LNCaP clone FGC (cell line): ENCODE results near the gene HACD4.
A peak's percentile ranks its signal among the peaks of the same experiment; 100 is the strongest.

ENCODE experiments used
- DNase-seq: peaks from one replicate; pipeline ENCODE4 v3.0.0-alpha.2; 2011; ENCODE audit warnings: low read depth
- H3K4me3 ChIP-seq: 2 replicates; pipeline ENCODE4 v1.5.1; 2011; ENCODE audit warnings: mild to moderate bottlenecking, low read depth, low read length, control low read depth
- CTCF ChIP-seq: IDR thresholded peaks from 2 replicates; pipeline ENCODE4 v1.5.1; 2012; ENCODE audit warnings: mild to moderate bottlenecking; ENCODE audit not compliant: control insufficient read depth, insufficient read depth; ENCODE audit errors: extremely low read depth

HACD4 gene, protein sequence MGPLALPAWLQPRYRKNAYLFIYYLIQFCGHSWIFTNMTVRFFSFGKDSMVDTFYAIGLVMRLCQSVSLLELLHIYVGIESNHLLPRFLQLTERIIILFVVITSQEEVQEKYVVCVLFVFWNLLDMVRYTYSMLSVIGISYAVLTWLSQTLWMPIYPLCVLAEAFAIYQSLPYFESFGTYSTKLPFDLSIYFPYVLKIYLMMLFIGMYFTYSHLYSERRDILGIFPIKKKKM

DNA sequence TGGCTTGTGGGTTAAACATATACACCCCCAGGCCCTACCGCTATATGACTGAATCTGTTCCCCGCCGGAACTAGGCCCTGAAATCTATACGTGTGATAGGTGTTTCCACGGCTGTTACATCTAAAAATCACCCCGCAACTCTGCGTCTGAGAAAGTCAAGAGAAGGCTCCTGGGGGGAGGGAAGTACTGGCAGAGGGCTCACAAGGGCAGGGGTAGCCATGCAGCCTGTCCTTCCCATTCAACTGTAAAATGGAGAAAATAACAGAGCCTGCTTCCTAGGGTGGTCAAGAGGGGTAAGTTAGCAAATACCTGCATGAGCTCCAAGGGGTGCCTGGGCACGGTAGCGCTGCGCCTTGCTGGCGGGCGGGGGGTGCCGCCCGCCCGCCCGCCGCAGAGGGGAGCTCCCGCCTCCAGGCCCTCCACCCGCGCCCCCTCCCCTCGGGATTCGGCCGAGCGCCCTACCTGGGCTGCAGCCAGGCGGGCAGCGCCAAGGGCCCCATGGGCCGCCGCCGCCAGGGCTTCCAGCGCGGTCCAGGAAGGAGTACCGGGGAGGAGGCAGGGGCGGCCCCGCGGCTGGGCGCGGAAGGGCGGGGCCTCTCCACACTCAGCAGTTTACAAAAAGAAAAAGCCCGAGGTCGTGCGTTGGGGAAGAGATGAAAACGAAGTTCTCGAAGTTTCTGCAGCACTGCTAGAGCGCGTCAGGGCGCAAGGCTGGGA lies at the start of gene HACD4:
Gene HACD4 (minus strand): TSS at position 550 of the 717 bp plus-strand sequence. CDS start 50 bp downstream, at position 500.
- no peak for DNase-seq
- no peak for TF ChIP-seq CTCF
- no peak within 1 kb of the TSS for H3K4me3 ChIP-seq

DNA sequence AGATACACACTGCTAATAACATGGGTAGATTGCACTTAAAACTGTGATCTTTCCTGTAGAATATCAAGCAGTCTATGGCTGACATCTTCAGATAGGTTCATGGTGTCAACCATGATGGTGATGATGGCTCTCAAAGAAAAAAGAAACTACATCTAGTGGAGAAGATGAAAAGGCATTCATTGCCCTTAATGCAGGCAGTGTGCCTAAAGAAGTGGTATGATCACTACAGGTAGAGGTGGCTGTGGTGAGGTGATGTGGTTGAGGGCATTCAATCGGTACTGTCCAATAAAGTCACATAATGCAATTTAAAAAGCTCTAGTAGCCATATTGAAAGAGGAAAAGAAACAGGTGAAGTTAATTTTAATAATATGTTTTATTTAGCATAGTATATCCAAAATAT lies 49.4 kb upstream of the HACD4 start:
- H3K4me3 ChIP-seq = no peak overlapping the region
- no peak for DNase-seq
- TF ChIP-seq CTCF = no peak

- DNase-seq = no peak
- peak; percentile 12; the same call in 1 of the 2 replicates for TF ChIP-seq CTCF
- H3K4me3 ChIP-seq = no peak overlapping the region
Observed at GRCh38 chr9:21078702-21079101, 47.3 kb upstream of the HACD4 start.

GRCh38 chr9:21077781-21078180 lies 46.3 kb upstream of the HACD4 start, which contains the start of gene IFNB1:
Gene IFNB1 (minus strand): TSS chr9:21077942. CDS start chr9:21077869, 73 bp downstream.
- no peak for DNase-seq
- no peak for TF ChIP-seq CTCF
- H3K4me3 ChIP-seq = no peak within 1 kb of the TSS

GRCh38 chr9:21075484-21075883 lies 44.0 kb upstream of the HACD4 start:
- H3K4me3 ChIP-seq = no peak overlapping the region
- no peak for DNase-seq
- no peak for TF ChIP-seq CTCF

DNA sequence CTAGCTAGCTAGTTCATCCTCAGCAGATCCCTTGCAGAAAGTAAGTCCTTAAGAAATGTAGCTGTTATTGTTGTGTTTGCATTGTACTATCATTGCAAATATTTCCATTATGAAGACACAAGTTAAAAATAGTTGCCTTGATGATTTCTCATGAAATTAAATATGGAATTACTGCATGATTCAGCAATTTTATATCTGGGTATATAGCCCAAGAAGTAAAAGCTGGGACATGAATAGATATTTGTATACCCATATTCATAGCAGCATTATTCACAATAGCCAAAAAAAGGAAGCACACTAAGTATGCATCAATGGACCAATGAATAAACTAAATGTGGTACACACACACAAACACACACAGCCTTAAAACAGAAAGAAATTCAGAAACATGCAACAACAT lies 39.5 kb upstream of the HACD4 start:
- no peak for TF ChIP-seq CTCF
- DNase-seq = no peak
- H3K4me3 ChIP-seq = no peak overlapping the region
